HepG2 (cell line): ENCODE measurements around the gene FTL. TPM values are rescaled to one million over a fixed set of nuclear protein-coding genes. Genes with fewer than 3 reads are reported as not detected.
A peak's percentile ranks its signal among the peaks of the same experiment; 100 is the strongest.

Experiments
- CREM ChIP-seq, 2 experiments: sonication (generic) in 1 of 2; formaldehyde crosslinking in 1 of 2; IDR thresholded peaks; 2 replicates each; pipeline versions ENCODE4 v1.4.0 to v1.6.1; 2016 to 2020; ENCODE audit warnings: antibody characterized with exemption in 1 of 2, mild to moderate bottlenecking in 1 of 2, missing genetic modification reagents in 1 of 2
- FOXP1 ChIP-seq, 2 experiments: fragments of 450-650 bp in 1 of 2; IDR thresholded peaks; 2 replicates each; pipeline ENCODE4 v1.6.1; 2017 to 2018; ENCODE audit warnings: antibody characterized with exemption in 1 of 2
- GTF2F1 ChIP-seq: fragments of 150-350 bp; IDR thresholded peaks from 2 replicates; pipeline ENCODE4 v1.6.1; 2014; ENCODE audit warnings: low read length
- KLF16 ChIP-seq, 2 experiments: sonication (generic) in 1 of 2; formaldehyde crosslinking in 1 of 2; IDR thresholded peaks; 2 replicates each; pipeline versions ENCODE4 v1.6.1 to v1.8.0; 2016 to 2023; ENCODE audit warnings: missing genetic modification reagents in 2 of 2, missing compliant biosample characterization in 1 of 2
- MLLT10 ChIP-seq: sonication (generic); formaldehyde crosslinking; IDR thresholded peaks from 2 replicates; pipeline ENCODE4 v1.4.0; 2020; ENCODE audit warnings: missing genetic modification reagents
- MYC ChIP-seq: sonication (generic); formaldehyde crosslinking; IDR thresholded peaks from 2 replicates; pipeline ENCODE4 v1.9.0; 2021; ENCODE audit warnings: missing genetic modification reagents, borderline replicate concordance
- MZF1 ChIP-seq: sonication (generic); formaldehyde crosslinking; IDR thresholded peaks from 2 replicates; pipeline ENCODE4 v1.8.1; 2023; ENCODE audit warnings: mild to moderate bottlenecking, missing genetic modification reagents, borderline replicate concordance
- NR1H2 ChIP-seq: sonication (generic); formaldehyde crosslinking; IDR thresholded peaks from 2 replicates; pipeline ENCODE4 v1.8.1; 2022; ENCODE audit warnings: low read depth, missing genetic modification reagents, borderline replicate concordance
- PCBP1 ChIP-seq: fragments of 200-400 bp; formaldehyde crosslinking; IDR thresholded peaks from 2 replicates; pipeline ENCODE4 v1.6.1; 2017; ENCODE audit warnings: mild to moderate bottlenecking, low read depth, low read length, borderline replicate concordance
- RARA ChIP-seq: IDR thresholded peaks from 2 replicates; pipeline ENCODE4 v1.6.1; 2016; ENCODE audit warnings: missing genetic modification reagents, missing compliant biosample characterization
- RBFOX2 ChIP-seq: fragments of 200-400 bp; formaldehyde crosslinking; IDR thresholded peaks from 2 replicates; pipeline ENCODE4 v1.6.1; 2017; ENCODE audit warnings: low read depth, mild to moderate bottlenecking, low read length
- RBM39 ChIP-seq: fragments of 200-400 bp; formaldehyde crosslinking; IDR thresholded peaks from one replicate; pipeline ENCODE4 v1.6.1; 2018; ENCODE audit warnings: antibody characterized with exemption, mild to moderate bottlenecking, low read depth, low read length; ENCODE audit not compliant: poor library complexity, severe bottlenecking
- SRSF9 ChIP-seq: fragments of 200-400 bp; formaldehyde crosslinking; IDR thresholded peaks from 2 replicates; pipeline ENCODE4 v1.6.1; 2018; ENCODE audit warnings: borderline replicate concordance, mild to moderate bottlenecking, low read depth, low read length; ENCODE audit not compliant: insufficient read depth, poor library complexity, severe bottlenecking
- TARDBP ChIP-seq: sonication (generic); formaldehyde crosslinking; IDR thresholded peaks from 2 replicates; pipeline ENCODE4 v1.8.0; 2022; ENCODE audit warnings: mild to moderate bottlenecking, missing genetic modification reagents
- THAP11 ChIP-seq: IDR thresholded peaks from 2 replicates; pipeline ENCODE4 v1.6.1; 2016; ENCODE audit warnings: missing biosample characterization, missing genetic modification reagents
- XRCC5 ChIP-seq: fragments of 200-400 bp; formaldehyde crosslinking; optimal IDR thresholded peaks from 2 replicates; pipeline ENCODE3; 2017; ENCODE audit warnings: mild to moderate bottlenecking, low read length
- YY1 ChIP-seq: IDR thresholded peaks from 2 replicates; pipeline ENCODE4 v1.6.1; 2011; ENCODE audit warnings: low read length, low read depth, moderate library complexity, mild to moderate bottlenecking; ENCODE audit not compliant: insufficient read depth, insufficient replicate concordance
- ZNF207 ChIP-seq: fragments of 450-650 bp; IDR thresholded peaks from 2 replicates; pipeline ENCODE4 v1.6.1; 2016; ENCODE audit warnings: antibody characterized with exemption, borderline replicate concordance
- ZNF616 ChIP-seq: sonication (generic); formaldehyde crosslinking; IDR thresholded peaks from 2 replicates; pipeline ENCODE4 v1.5.0; 2020; ENCODE audit warnings: low read depth, mild to moderate bottlenecking, missing genetic modification reagents
- ZNF619 ChIP-seq: sonication (generic); formaldehyde crosslinking; IDR thresholded peaks from 2 replicates; pipeline ENCODE4 v1.4.0; 2020; ENCODE audit warnings: mild to moderate bottlenecking, missing genetic modification reagents
- ZNF749 ChIP-seq: sonication (generic); formaldehyde crosslinking; IDR thresholded peaks from 2 replicates; pipeline ENCODE4 v1.8.0; 2022; ENCODE audit warnings: mild to moderate bottlenecking, missing genetic modification reagents, moderate library complexity, borderline replicate concordance
- ZNF775 ChIP-seq: sonication (generic); formaldehyde crosslinking; IDR thresholded peaks from 2 replicates; pipeline ENCODE4 v1.4.0; 2020; ENCODE audit warnings: missing genetic modification reagents, mild to moderate bottlenecking, moderate library complexity, borderline replicate concordance
- ZNF777 ChIP-seq: sonication (generic); formaldehyde crosslinking; IDR thresholded peaks from 2 replicates; pipeline ENCODE4 v1.4.0; 2020; ENCODE audit warnings: missing genetic modification reagents
- polyA plus RNA-seq, 8 experiments: library from polyadenylated mRNA; depleted of rRNA in 3 of 8; stranded (reverse) in 7 of 8; unstranded in 1 of 8; fragments of >200 nt; fragmentation: Illumina TruSeq in 4 of 8; extraction: Trizol in 4 of 8; gene quantifications; 2 replicates each; pipeline versions ENCODE4 v1.2.1 to v1.2.3, GENCODE V29; 2011 to 2016; ENCODE audit warnings: low read depth in 4 of 8, missing spikeins in 1 of 8, mixed read lengths in 1 of 8; ENCODE audit not compliant: insufficient read depth in 1 of 8
- total RNA-seq, 5 experiments: library from RNA; depleted of rRNA; stranded (reverse); fragments of >200 nt; fragmentation: Illumina TruSeq; extraction: Trizol; gene quantifications; 2 replicates each; pipeline ENCODE4 v1.2.3, GENCODE V29; 2016; ENCODE audit warnings: low read depth in 1 of 5
- TF ChIP-seq, protein P1 (sequence below): IDR thresholded peaks from 2 replicates; pipeline ENCODE4 v1.6.1; 2018; ENCODE audit warnings: missing genetic modification reagents
- TF ChIP-seq, protein P2 (sequence below): sonication (generic); formaldehyde crosslinking; conservative IDR thresholded peaks from 2 replicates; pipeline ENCODE4 v1.5.0; 2020; ENCODE audit warnings: missing genetic modification reagents
- TF ChIP-seq, protein P3 (sequence below): sonication (generic); formaldehyde crosslinking; IDR thresholded peaks from 2 replicates; pipeline ENCODE4 v1.8.0; 2022; ENCODE audit warnings: missing genetic modification reagents, mild to moderate bottlenecking, inconsistent platforms, borderline replicate concordance

FTL gene
- total and polyA plus RNA-seq, 2 of the 13 experiments (the other 11 are each of a cell fraction or from before 2014, with no cell fraction given): 2,721 to 8,800 TPM

DNA sequence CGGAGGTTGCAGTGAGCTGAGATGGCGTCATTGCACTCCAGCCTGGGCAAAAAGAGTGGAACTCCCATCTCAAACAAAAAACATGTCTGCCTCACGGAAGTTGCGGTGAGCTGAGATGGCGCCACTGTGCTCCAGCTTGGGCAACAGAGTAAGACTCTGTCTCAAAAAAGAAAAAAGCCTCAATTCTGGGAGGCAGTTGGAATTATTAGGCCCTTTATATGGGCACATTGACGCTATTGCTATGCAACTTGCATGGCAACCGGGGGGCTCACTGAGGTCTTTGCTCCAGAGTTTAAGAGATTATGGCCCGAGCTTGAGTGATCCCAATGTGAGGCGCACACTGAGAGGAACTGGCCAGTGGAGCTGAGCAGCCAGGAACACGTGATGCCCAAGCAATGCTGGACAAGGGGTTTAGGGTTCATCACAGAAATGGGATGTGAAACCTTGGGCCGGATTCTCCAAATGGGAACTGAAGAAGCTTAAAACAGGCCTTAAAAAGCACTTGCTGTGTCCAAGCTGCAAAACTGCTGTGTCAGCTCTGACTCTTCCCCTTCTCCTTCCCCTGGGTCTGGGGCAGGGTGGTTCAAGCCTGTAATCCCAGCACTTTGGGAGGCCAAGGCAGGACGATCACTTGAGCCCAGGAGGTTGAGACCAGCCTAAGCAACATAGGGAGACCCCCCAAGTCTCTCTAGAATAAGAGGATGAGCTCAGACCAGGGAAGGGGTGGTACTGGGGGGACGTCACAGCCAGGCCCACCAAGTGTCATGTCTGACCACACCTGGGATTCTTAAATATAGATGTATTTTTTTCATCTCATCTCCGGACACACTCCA is 2.5 kb downstream of the FTL start (continued):
- TF ChIP-seq RBM39 (peak; percentile 33), ZNF207 (no peak), GTF2F1 (no peak), MYC (CRISPR knock-in tag) (no peak; the same call in 1 of the 2 replicates), ZNF775 (CRISPR knock-in tag) (no peak), SRSF9 (no peak), THAP11 (no peak; the same call in 1 of the 2 replicates), PCBP1 (no peak), FOXP1 (IDR thresholded peaks at IDR 0.05) (no peak), FOXP1 (CRISPR knock-in tag; IDR thresholded peaks at IDR 0.05) (peak; percentile 7; the same call in 1 of the 2 replicates), ZNF616 (CRISPR knock-in tag) (no peak), TARDBP (CRISPR knock-in tag) (peak; percentile 43; the same call in 1 of the 2 replicates), YY1 (peak; percentile 76), NR1H2 (CRISPR knock-in tag) (no peak), ZNF749 (CRISPR knock-in tag) (peak; percentile 92), RBFOX2 (peak; percentile 88), MLLT10 (CRISPR knock-in tag) (no peak), CREM (IDR thresholded peaks at IDR 0.05) (no peak), CREM (CRISPR knock-in tag; IDR thresholded peaks at IDR 0.05) (no peak), RARA (no peak), XRCC5 (no peak), ZNF777 (peak; percentile 40; the same call in 1 of the 2 replicates), KLF16 (CRISPR knock-in tag; IDR thresholded peaks at IDR 0.05) (no peak; a peak in 1 of 4 replicates), ZNF619 (CRISPR knock-in tag) (no peak), MZF1 (CRISPR knock-in tag) (no peak)
- TF ChIP-seq, protein P1, sequence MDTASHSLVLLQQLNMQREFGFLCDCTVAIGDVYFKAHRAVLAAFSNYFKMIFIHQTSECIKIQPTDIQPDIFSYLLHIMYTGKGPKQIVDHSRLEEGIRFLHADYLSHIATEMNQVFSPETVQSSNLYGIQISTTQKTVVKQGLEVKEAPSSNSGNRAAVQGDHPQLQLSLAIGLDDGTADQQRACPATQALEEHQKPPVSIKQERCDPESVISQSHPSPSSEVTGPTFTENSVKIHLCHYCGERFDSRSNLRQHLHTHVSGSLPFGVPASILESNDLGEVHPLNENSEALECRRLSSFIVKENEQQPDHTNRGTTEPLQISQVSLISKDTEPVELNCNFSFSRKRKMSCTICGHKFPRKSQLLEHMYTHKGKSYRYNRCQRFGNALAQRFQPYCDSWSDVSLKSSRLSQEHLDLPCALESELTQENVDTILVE (CRISPR knock-in tag): no peak
- TF ChIP-seq, protein P2, sequence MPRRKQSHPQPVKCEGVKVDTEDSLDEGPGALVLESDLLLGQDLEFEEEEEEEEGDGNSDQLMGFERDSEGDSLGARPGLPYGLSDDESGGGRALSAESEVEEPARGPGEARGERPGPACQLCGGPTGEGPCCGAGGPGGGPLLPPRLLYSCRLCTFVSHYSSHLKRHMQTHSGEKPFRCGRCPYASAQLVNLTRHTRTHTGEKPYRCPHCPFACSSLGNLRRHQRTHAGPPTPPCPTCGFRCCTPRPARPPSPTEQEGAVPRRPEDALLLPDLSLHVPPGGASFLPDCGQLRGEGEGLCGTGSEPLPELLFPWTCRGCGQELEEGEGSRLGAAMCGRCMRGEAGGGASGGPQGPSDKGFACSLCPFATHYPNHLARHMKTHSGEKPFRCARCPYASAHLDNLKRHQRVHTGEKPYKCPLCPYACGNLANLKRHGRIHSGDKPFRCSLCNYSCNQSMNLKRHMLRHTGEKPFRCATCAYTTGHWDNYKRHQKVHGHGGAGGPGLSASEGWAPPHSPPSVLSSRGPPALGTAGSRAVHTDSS: no peak
- TF ChIP-seq, protein P3, sequence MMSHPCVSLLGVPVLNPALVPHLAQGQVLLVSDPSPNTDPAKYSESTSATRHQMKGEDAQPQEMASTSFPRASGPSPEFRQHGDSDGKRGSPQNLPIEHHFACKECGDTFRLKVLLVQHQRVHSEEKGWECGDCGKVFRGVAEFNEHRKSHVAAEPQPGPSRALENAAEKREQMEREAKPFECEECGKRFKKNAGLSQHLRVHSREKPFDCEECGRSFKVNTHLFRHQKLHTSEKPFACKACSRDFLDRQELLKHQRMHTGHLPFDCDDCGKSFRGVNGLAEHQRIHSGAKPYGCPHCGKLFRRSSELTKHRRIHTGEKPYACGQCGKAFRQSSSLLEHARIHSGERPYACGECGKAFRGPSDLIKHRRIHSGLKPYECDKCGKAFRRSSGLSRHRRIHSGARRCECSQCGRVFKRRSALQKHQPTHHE (CRISPR knock-in tag): 0 out of 2 replicates have a peak, but pooled peaks have one; percentile 56
